NCI-H1930 (cell line): ENCODE data around the gene LHFPL3.
"Not testable (repeated sequence)": the region's sequence is repeated elsewhere in the genome, so short reads cannot be mapped to it uniquely, and the experiment has no call there.

Experiments used
- DNase-seq, 2 experiments: peaks; one replicate each; lab custom pipeline; 2025; lab: John Stamatoyannopoulos, UW

Gene LHFPL3

DNA sequence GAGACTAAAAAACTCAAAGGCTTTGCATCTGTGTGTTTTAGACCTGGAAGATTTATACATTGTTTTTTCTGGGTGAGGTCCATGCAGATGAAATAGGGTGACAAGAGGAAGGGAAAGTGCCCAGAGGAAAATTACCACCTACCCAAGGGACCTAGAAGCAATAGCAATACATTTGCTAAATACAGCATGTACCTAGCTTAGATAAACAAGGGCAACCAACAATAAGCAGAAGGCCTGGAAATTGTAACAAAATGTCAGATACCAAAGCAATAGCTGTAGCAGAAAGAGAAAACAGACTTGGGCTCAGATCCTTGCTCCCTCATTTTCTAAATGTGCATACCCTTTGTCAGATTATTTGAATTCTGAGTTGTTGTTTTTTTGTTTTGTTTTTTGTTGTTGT is 367.2 kb downstream of the LHFPL3 start:
- no peak for DNase-seq

DNA sequence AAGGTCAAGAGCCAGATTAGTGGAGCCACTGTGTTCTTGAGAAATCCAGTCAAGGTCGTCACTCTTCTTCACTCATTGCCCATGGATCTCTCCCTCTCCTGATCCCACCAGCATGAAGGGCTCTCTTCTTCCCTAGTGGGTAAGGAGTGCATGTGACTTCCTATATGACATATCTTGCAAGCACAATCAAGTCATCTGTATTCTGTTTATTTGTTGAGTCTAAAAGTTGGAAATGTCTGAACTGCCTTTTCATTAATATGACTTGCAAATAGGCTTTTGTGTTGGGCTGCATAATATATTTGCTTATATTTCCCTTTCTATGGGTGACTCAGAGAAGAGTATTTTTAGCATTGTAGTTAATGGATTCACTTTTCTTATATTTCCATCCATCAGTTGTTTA is 371.9 kb downstream of the LHFPL3 start:
- DNase-seq, result no peak

DNA sequence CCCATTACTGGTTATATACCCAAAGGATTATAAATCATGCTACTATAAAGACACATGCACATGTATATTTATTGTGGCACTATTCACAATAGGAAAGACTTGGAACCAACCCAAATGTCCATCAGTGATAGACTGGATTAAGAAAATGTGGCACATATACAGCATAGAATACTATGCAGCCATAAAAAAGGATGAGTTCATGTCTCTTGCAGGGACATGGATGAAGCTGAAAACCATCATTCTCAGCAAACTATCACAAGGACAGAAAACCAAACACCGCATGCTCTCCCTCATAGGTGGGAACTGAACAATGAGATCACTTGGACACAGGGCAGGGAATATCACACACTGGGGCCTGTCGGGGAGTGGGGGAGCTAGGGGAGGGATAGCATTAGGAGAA is 392.6 kb downstream of the LHFPL3 start:
- DNase-seq, result not testable (repeated sequence)

DNA sequence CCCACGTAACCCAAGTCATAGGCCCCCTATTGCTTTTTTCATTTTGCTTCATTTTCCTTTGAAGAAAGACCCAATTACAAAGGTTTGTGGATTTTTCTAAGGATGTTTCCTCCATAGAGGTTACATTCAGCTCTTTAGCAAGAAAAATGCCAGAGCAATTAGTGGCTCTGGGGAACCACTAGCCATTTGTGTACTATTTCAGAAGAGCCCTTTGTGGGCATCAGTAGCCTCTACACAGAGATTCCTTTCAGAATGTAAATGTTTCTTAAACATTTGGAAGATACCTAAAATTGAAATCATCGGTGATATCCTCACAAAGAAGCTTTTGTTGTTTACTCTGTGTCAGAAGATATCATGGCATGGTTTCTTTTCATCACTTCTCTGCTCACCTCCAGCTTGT is 394.6 kb downstream of the LHFPL3 start:
- no peak for DNase-seq

DNA sequence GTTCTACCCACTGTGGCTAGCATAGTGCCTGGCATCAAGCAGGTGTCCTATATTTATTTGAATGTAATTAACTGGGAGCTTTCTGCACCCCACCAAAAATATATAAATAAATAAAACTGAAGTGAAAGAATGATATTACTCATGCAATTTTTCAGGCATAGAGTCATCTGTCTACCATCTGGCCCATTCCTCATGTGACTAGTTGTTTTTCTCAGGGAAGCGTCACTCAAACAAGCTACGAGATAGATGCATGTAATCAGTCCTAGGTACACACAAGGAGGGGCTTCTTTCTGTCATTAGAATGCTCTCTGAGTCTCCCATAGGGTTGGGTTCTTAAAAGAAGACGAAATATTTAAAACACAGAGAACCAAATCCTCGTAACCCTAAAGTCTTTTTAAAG is 430.1 kb downstream of the LHFPL3 start:
- no peak for DNase-seq

DNA sequence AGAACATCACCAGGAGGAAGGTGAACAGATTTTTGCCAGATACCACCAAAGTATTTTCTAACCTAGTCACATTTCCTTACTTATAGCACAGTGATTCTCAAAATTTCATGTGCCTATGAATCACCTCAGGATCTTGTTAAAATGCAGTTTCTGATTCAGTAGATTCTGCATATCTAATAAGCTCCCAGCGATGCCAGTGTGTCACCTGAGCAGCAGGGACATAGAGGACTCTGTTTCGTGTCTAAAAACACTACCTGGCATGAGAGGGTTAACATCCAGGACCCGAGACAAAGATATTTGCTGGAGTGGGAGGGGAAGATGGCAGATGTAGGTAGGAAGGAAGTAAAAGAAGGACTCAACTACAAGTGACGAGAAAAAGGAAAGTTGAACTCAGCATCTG is 433.5 kb downstream of the LHFPL3 start:
- no peak for DNase-seq

DNA sequence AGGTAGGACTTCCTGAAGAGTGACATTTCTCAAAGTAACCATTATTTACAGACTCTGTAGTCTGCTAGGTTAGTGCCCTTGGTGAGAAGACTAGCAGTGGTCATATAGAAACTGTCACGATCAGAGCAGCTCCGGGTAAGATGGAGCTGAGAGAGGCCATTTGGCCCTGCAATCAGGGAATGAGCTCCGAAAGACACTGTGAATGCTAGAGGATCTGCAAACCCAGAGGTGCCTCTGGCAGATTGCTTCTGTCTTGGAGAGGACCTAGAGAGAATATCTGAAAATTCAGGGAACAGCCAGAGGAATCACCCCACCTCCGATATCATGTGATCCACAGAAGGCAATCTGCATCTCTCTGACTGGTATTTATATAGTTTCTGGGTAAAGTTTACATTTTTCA is 438.7 kb downstream of the LHFPL3 start:
- no peak for DNase-seq

DNA sequence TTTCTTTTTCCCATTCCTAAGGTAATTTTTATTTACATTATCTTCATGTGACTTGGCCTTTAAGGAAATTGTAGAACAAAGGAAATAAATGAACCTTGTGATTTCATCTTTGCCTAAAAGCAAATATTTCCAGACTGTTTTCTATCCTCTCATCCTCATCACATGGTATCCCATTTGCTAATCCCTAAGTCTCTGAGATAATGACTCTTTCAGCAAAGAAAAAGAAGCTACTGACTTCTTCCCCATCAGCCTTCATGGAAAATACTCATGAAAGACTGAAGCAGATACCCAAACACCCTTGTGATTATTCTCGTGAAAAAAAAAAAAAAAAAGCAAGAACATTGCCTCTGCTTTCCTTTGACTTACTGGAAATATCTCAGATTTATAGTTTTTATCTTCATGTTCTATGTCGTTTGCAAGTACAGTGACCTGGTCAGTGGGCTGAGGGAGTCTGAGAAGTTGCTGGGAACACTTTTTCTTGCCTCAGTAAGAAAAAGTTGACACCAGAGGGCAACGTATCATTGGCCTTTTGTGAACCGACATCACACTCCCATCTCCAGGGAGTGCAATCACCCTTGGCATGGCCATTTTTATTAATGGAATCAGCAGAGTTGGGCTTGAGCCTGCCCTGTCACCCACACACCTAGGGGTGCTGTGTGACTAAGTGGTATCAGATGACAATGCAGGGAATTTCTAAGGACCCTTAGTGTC is 439.6 kb downstream of the LHFPL3 start:
- no peak for DNase-seq

DNA sequence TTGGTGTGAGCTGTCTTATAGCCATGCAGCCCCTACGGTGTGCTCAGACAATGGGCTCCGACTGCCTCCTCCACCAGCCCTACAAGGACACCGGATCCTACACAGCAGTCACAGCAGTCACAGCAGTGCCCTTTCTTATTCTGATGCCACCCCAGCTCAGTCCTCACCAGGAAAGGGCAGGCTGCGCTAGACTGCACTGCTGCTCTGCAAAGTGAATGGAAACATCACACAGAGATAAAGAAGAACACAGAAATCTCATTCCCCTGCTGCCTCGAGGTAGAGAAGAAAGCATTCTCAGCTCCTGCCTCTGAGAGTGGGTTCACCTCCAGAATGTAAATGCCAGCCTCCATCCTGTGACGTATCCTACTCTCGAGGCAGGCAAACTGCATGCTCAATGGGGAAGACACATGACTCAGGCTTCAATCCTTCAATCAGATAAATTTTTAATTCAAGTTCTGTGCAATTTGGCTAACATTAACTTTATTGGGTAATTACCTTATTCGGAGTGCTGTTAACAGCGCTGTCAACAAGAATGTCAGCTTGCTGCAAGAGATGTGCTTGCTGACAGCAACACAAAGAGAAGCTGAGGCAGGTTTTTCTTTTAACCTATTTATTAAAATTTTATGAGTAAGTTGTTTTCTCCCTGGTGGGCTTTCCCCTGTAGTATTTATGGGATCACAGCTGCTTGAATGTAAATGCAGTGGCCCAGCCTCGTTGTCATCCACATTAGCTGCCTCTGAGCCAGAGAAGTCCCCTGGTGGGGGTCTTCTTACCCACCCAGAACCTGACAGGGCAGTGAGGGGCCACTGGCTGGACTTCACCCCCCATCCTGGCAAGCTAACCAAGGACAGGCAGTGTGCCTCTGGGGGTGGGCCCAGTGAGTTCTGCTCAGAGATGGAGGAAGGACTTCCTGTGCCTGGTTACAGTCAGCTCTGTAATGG is 444.3 kb downstream of the LHFPL3 start:
- DNase-seq, result no peak

DNA sequence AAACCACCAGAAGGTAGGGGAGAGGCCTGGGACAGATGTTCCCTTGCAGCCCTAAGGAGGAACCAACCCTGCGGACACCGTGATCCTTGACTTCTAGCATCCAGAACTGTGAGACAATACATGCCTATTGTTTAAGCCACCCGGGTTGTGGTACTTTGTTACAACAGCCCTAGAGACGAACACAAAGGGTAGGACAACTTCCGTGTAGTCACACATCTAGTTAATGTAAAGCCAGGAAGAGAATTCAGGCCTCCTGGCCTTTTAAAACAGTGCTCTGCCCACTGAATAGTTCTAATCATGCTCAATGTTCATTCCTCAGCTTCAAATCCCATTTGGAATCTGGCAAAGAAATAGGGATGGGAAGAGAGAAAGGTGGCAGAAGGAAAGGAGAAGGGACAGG is 445.4 kb downstream of the LHFPL3 start:
- no peak for DNase-seq

DNA sequence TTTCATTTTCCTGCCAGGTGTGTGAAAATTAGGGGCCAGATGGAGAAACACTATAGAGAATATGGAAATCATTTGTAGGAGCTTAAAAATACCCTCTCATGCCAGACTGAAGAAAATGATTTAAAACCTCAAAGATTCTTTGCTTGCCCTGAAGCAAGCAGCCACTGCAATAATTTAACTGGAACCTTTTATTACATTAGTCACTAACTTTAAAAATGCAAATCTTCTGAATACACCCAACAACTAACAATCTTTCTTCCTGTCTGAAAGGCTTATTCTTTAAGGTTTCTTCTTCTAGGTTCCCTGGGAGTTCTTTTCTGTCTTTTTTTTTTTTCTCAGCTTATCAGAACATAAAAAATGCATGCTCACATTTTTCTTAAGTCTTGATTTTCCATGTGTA is 447.1 kb downstream of the LHFPL3 start:
- no peak for DNase-seq

DNA sequence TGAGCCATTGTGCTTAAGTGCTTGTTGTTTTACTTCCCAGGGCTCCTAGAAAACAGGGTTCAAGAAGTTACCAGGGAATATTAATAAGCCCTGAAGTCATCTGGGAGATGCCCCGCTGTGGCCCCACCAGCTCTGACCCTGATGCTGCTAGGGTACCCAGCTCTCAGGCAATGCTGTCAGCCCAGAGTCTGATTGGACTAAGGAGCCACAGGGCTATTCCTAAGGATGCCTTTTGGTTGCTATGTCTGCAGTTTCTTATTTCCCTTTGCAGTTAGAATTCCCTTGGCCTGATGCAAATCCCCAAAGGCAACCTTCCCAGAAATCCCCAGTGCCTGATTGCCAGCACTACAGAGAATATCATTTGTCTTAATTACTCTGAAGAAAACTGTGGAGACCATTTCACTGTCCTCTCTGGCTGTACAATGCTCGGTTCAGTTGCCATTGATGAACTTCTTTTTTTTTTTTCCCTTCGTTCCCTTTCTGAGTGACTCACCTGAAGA is 448.9 kb downstream of the LHFPL3 start:
- no peak for DNase-seq

DNA sequence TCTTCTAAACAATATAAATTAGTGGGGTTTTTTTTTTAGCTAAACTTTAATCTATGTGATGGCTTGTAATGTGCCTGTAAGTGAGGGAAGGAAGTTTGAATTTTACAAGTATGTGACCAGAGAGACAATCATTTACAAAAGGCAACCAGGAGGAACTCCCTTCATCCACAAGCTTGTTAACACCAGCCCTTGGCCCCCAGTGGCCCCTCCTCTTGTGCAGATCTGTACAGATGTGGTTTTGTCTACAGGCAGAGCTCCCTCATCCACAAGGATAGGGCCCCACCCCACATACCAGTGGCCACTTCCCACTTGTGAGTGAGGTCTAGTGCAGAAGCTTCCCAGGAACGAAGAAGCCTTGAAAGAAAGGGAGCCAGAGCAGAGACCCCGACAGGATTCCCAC is 451.5 kb downstream of the LHFPL3 start:
- DNase-seq, result no peak

DNA sequence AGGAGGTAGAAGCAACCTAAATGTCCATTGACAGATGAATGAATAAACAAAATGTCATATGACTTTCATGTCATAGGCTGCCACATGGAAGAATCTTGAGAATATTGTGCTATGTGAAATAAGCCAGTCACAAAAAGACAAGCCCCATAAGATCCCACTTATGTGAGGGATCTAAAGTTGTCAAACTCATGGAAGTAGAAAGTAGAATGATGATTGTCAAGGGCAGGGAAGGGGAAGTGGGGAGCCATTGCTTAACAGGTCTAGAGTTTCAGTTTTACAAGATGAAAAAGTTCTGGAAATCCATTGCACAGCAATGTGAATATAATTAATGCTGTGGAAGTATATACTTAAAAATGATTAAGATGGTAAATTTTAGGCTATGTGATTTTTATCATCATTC is 456.3 kb downstream of the LHFPL3 start:
- no peak for DNase-seq

DNA sequence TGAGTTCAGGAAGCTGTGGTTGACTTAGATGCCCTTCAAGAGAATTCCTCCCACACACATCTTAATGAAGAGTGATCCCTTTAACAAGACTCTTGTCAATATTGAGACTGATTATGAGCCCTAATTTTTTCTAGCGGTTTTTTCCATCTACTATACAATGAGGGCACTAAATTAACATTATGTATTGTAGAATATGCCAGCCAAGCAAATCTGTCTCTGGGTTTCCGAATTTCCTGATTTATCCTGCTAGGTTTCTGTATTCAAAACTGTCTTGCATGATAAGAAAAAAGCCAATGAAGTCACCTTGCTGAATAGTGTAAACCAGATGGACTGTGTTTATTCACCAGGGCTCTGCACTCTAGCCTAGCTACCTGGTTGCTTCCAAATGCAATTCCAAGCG is 461.4 kb downstream of the LHFPL3 start:
- DNase-seq, result no peak

DNA sequence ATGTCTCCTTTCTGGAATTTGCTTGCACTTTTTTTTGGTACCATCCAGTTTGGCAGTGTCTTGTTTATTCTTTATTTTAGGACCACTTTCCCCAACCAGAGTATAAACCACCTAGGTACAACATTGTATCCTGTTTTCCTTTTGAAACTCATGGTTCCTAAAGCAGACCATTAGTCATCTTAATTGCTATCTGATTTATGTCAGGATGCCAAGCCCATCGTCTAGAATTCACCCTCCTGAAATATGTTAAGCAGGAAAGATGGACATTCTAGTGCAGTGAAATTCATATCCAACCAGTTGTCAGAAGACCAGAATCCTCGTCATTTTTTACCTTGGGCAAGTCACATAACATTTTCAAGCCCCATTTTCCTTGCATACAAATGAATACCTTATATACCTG is 462.0 kb downstream of the LHFPL3 start:
- DNase-seq, result no peak

DNA sequence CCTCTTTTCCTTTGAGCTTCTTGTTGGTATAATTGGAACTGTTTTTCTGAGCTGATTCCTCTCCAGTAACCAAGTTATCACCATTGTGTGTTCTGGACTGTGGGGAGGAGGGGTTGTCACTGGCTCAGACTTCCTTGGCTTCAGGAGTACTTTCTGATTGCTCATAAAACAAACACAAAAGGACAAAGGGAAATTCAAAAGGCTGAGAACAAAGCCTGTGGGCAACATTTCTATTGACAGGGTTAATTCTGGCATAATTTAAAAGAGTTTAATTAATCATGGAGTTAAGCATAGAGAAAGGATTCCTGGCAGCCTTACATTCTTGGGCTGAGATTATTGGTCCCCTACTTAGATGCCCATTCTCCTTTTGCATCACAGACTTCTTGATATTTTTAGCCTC is 462.7 kb downstream of the LHFPL3 start:
- no peak for DNase-seq

DNA sequence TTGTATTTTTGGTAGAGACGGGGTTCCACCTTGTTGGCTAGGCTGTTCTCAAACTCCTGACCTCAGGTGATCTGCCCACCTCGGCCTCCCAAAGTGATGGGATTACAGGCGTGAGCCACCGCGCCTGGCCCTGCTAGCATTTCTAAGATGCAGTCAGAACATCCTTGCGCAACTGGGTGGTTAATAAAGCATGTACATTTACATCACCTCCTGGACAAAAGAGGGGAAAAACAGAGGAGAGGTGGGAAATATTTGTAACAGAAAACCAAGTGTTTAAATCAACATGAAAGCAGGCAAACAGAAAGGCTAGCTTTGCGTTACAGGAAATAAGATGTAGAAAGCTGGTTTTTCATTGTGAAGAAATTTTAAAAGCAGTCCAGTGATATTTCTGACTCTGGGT is 464.7 kb downstream of the LHFPL3 start:
- DNase-seq, result no peak

DNA sequence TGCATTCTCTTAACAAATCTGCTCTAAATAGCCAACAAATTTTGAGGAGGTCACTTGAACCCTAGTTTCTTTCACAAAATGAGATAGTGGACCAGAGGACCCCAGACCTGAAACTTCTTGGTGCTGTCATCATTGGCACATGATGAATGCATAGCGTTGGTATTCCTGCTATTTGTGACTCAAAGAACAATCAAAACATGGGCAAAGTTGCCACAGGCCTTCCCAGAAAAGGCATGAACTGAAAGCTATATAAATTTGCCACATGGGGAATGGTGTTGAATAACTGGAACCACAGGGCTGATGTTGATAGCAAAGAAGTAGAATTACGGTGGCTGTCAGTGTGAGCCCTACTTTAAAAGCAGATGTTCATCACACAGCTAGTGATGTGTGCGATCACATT is 465.8 kb downstream of the LHFPL3 start:
- DNase-seq, result no peak

DNA sequence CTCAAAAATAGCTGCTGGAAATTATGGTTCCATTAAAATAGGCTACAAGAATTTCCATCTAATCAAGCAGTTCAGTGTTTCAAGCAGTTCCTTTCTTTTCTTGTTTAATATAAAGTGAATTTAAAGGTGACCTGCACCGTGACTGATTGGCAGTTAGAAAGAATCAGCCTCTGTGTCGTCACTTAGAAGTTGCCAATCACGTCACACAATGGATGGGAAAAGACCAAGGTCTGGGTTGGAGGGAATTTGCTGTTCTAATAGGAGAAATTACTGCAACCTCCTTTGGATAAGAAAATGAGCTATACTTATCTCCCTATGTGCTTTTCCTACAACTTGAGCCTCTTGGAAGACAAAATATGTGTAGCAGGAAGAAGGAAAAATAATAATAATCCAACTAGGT is 466.2 kb downstream of the LHFPL3 start:
- no peak for DNase-seq

DNA sequence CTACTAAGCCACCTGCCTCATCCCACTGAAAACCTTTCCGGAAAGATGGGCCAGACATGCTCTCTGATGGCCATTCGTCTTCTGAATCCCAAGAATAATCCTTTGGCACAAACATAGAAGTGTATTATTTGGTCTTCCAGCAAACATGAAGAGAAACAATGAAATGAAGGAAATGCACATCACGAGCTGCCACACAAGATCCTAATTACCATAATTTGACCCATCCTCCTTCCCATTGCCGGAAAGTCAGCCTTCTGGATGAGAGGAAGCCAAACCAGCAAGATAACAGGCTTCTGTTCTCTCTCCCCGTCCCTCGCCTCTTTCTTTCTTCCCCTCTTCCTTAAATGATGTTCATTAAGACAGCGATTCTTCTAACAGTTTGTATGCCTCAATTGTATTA is 466.7 kb downstream of the LHFPL3 start:
- DNase-seq, result no peak

DNA sequence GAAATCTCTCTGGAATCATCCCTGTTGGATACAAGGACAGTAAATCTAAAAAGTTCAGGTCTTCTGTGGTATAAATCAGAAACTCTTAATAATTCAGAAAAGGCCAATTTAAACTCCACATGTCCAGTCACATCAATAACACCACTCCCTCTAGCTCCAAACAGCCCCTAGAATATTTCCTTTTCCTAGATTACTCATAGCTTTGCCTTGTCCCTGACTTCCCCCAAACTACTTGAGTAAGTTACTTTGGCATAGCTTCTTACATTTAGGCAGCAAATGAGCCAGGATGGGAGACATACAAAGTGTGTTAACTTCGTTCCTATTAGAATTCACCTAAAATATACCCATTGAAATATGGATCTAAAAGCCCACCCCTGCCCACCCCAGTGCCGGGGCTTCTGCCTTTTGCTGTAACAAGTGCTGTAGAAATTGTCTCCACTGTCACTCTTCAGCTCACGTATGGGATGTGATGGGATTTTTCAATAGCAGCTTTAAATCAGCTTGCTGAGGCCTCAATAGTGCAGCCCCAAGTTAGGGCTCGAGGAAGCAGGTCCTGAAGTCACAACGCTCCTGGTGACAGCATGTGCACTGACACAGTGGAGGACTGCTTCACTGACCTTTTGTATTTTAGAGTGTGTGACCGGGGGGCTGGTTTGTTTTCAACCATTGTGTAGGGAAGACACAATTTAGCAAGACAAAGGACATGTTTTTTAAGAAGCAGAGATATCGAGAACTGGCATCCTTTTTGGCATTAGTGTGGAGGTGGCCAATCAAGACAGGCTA is 467.4 kb downstream of the LHFPL3 start:
- DNase-seq, result no peak

DNA sequence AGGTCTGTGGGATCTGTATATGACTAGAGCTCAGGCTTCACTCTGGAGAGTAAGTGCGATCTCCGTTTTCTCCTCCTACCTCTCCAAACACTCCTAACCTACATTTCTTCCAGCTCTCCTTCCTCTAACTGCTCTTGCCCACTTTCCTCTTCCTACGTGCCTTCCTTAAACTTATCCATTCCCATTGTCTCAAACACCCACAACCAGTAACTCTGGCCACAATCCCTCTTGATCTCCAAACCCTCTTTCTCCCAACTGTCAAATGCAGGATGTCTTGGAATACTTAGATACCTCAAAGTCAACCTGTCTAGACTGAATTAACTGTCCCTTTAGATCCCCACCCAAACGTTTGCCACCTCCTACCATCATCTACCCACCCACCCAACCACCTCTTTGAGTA is 471.9 kb downstream of the LHFPL3 start:
- DNase-seq, result no peak
